Tibial nerve (tissue), 4 donors: ENCODE measurements around the gene ITPK1. TPM values are rescaled to one million over a fixed set of nuclear protein-coding genes. Genes with fewer than 3 reads are reported as not detected.

Experiments used
- DNase-seq, 2 donors: peaks; one replicate each; pipeline ENCODE4 v3.0.0-alpha.2; 2019; ENCODE audit warnings: low spot score in 2 of 2
- H3K27ac ChIP-seq, 4 donors: fragments of 200-600 bp; sonication (generic) in 3 of 4; one replicate each; pipeline ENCODE4 v1.5.1; 2017 to 2019; ENCODE audit warnings: mild to moderate bottlenecking in 1 of 4
- H3K27me3 ChIP-seq, 2 donors: fragments of 200-600 bp; sonication (generic) in 1 of 2; one replicate each; pipeline versions ENCODE4 v1.5.1 to v1.6.0; 2017 to 2019
- H3K36me3 ChIP-seq, 3 donors: fragments of 200-600 bp; sonication (generic); one replicate each; pipeline ENCODE4 v1.5.1; 2018 to 2019
- H3K4me1 ChIP-seq, 4 donors: fragments of 200-600 bp; sonication (generic) in 3 of 4; one replicate each; pipeline ENCODE4 v1.5.1; 2017 to 2019
- H3K4me3 ChIP-seq, 4 donors: fragments of 200-600 bp; sonication (generic) in 3 of 4; one replicate each; pipeline ENCODE4 v1.5.1; 2017 to 2019; ENCODE audit warnings: mild to moderate bottlenecking in 1 of 4, moderate library complexity in 1 of 4
- H3K9me3 ChIP-seq, 4 donors: fragments of 200-600 bp; sonication (generic) in 3 of 4; one replicate each; pipeline ENCODE4 v1.5.1; 2017 to 2019
- CTCF ChIP-seq, 5 experiments: fragments of 200-600 bp in 3 of 5; fragments of 450-650 bp in 2 of 5; sonication (generic) in 3 of 5; IDR thresholded peaks; one replicate each; pipeline ENCODE4 v1.5.1; 2016 to 2019; ENCODE audit warnings: antibody characterized with exemption in 5 of 5, mild to moderate bottlenecking in 3 of 5, moderate library complexity in 2 of 5
- EP300 ChIP-seq, 2 donors: sonication (generic); formaldehyde crosslinking; IDR thresholded peaks; one replicate each; pipeline ENCODE4 v1.6.1; 2017; ENCODE audit warnings: antibody characterized with exemption in 2 of 2, mild to moderate bottlenecking in 1 of 2
- POLR2A ChIP-seq, 2 donors: fragments of 450-650 bp; IDR thresholded peaks; one replicate each; pipeline ENCODE4 v1.6.1; 2017; ENCODE audit warnings: antibody characterized with exemption in 2 of 2, mild to moderate bottlenecking in 2 of 2, moderate library complexity in 2 of 2
- WGBS, 2 donors: methylation state at CpG; one replicate each; pipeline ENCODE4 v1.1.5; 2018; 5-methylcytosine and 5-hydroxymethylcytosine counted together
- total RNA-seq, 4 donors: library from RNA; depleted of rRNA; stranded (reverse); fragments of >200 nt; gene quantifications; one replicate each; pipeline ENCODE4 v1.1.0, GENCODE V29; 2016

ITPK1 gene
- total RNA-seq, 4 donors from 2014 or later: 67.4 to 121 (median 92.5) TPM

GRCh38 chr14:92981726-92982125 lies 134.0 kb downstream of the ITPK1 start:
- Histone ChIP-seq H3K4me3 (no peak overlapping the region), H3K4me1 (peaks cover 0 to 28% (median 15%) of the 10 kb centered on the region in 4 donors), H3K27me3 (no peaks in the 10 kb centered on the region), H3K27ac (no peak overlapping the region), H3K36me3 (peaks cover 0 to 57% (median 0%) of the 10 kb centered on the region in 3 donors), H3K9me3 (peaks cover 0 to 17% (median 0%) of the 10 kb centered on the region in 4 donors)
- DNase-seq: no peak
- 92 to 93% methylated on average over 8 of the region's 8 CpGs for WGBS, 2 donors
- TF ChIP-seq CTCF (IDR thresholded peaks at IDR 0.05) (no peak), EP300 (IDR thresholded peaks at IDR 0.05) (no peak), POLR2A (IDR thresholded peaks at IDR 0.05) (no peak)

- Histone ChIP-seq H3K27ac (no peak overlapping the region), H3K4me3 (no peak overlapping the region), H3K36me3 (peaks cover 0 to 66% (median 0%) of the 10 kb centered on the region in 3 donors), H3K27me3 (no peaks in the 10 kb centered on the region), H3K4me1 (peaks cover 0 to 20% (median 8%) of the 10 kb centered on the region in 4 donors), H3K9me3 (peaks cover 0 to 26% (median 0%) of the 10 kb centered on the region in 4 donors)
- TF ChIP-seq POLR2A (IDR thresholded peaks at IDR 0.05): no peak
- TF ChIP-seq EP300 (IDR thresholded peaks at IDR 0.05): no peak
- TF ChIP-seq CTCF (IDR thresholded peaks at IDR 0.05): no peak
- DNase-seq: no peak
- WGBS, 2 donors: 100% methylated on average over 4 of the region's 4 CpGs
Measured at GRCh38 chr14:92980866-92981265, 134.9 kb downstream of the ITPK1 start.

DNA sequence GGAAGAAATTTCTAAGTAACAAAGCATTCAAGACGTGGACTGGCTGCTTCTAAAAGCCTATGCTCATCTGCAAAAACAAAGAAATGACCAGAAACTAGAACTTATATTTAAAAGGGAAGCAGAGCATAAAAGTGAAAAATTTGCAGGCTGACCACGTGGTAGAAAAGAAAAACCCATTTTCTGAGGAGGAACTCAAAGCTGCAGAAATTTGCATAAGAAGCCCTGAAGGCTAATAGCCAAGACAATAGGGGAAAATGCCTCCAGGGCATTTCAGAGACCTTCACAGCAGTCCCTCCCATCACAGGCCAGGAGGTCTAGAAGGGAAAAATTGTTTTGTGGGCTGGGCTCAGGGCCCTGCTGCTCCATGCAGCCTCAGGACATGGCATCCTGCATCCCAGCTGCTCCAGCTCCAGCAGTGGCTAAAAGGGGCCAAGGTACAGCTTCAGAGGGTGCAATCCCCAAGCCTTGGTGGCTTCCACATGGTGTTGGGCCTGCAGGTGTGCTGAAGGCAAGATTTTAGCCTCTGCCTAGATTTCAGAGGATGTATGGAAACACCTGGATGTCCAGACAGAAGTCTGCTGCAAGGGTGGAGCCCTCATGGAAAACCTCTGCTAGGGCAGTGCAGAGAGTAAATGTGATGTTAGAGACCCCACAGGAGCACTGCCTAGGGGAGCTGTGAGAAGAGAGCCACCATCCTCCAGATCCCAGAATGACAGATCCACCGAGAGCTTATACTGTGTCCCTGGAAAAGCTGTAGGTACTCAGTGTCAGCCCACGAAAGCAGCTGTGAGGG lies 137.3 kb downstream of the ITPK1 start:
- no peak overlapping the region for H3K4me3 ChIP-seq
- WGBS, 2 donors: 83 to 85% methylated on average over 4 of the region's 4 CpGs
- H3K27me3 ChIP-seq: no peaks in the 10 kb centered on the region
- TF ChIP-seq EP300 (IDR thresholded peaks at IDR 0.05) (no peak), POLR2A (IDR thresholded peaks at IDR 0.05) (no peak), CTCF (IDR thresholded peaks at IDR 0.05) (no peak)
- no peak overlapping the region for H3K27ac ChIP-seq
- peaks cover 0 to 31% (median 0%) of the 10 kb centered on the region in 4 donors for H3K9me3 ChIP-seq
- H3K36me3 ChIP-seq: peaks cover 0 to 80% (median 0%) of the 10 kb centered on the region in 3 donors
- no peak for DNase-seq
- peaks cover 0 to 18% (median 5%) of the 10 kb centered on the region in 4 donors for H3K4me1 ChIP-seq

GRCh38 chr14:92976268-92976667 lies 139.5 kb downstream of the ITPK1 start:
- Histone ChIP-seq H3K4me3 (no peak overlapping the region), H3K27me3 (no peaks in the 10 kb centered on the region), H3K36me3 (peaks cover 0 to 67% (median 0%) of the 10 kb centered on the region in 3 donors), H3K4me1 (peaks cover 0 to 33% (median 12%) of the 10 kb centered on the region in 4 donors), H3K27ac (no peak overlapping the region), H3K9me3 (peaks cover 0 to 31% (median 0%) of the 10 kb centered on the region in 4 donors)
- TF ChIP-seq EP300 (IDR thresholded peaks at IDR 0.05) (no peak), POLR2A (IDR thresholded peaks at IDR 0.05) (no peak), CTCF (IDR thresholded peaks at IDR 0.05) (no peak)
- no peak for DNase-seq
- WGBS, 2 donors: 100% methylated on average over 2 of the region's 2 CpGs
